HCT116 (cell line): ENCODE results near the gene UQCC2.

Experiments used
- CEBPB ChIP-seq: IDR thresholded peaks from 2 replicates; pipeline ENCODE4 v1.6.1; 2012; ENCODE audit warnings: low read depth
- EZH2 ChIP-seq: fragments of 200-600 bp; sonication (generic); IDR thresholded peaks from 2 replicates; pipeline ENCODE4 v1.6.1; 2017; ENCODE audit warnings: antibody characterized with exemption, mixed run types
- EZH2phosphoT487 ChIP-seq: fragments of 200-600 bp; IDR thresholded peaks from 2 replicates; pipeline ENCODE4 v1.6.1; 2018; ENCODE audit warnings: antibody characterized with exemption, borderline replicate concordance
- POLR2A ChIP-seq: IDR thresholded peaks from 2 replicates; pipeline ENCODE4 v1.7.0; 2011; ENCODE audit warnings: borderline replicate concordance; ENCODE audit not compliant: insufficient read depth, insufficient read length; ENCODE audit errors: extremely low read depth
- POLR2AphosphoS5 ChIP-seq: IDR thresholded peaks from 2 replicates; pipeline ENCODE4 v1.6.1; 2011; ENCODE audit warnings: mild to moderate bottlenecking, low read depth, low read length, moderate library complexity
- REST ChIP-seq: IDR thresholded peaks from 2 replicates; pipeline ENCODE4 v1.6.1; 2012; ENCODE audit warnings: low read depth
- SP1 ChIP-seq: IDR thresholded peaks from 2 replicates; pipeline ENCODE4 v1.6.1; 2012; ENCODE audit warnings: low read depth
- TCF7L2 ChIP-seq: IDR thresholded peaks from 2 replicates; pipeline ENCODE4 v1.7.0; 2011; ENCODE audit warnings: borderline replicate concordance, inconsistent platforms; ENCODE audit not compliant: insufficient read depth, insufficient read length; ENCODE audit errors: extremely low read depth
- YY1 ChIP-seq: IDR thresholded peaks from 2 replicates; pipeline ENCODE4 v1.6.1; 2011; ENCODE audit warnings: low read length, low read depth, moderate library complexity, mild to moderate bottlenecking; ENCODE audit not compliant: insufficient replicate concordance; ENCODE audit errors: extremely low read depth
- TF ChIP-seq, protein P1 (sequence below), 3 experiments: fragments of 200-600 bp in 1 of 3; sonication (generic) in 1 of 3; IDR thresholded peaks in 2 of 3; conservative IDR thresholded peaks in 1 of 3; 2 replicates each; pipeline ENCODE4 v1.5.1; 2012 to 2017; ENCODE audit warnings: low read depth in 2 of 3, low read length in 2 of 3, antibody characterized with exemption in 1 of 3, borderline replicate concordance in 1 of 3, control low read depth in 1 of 3, mild to moderate bottlenecking in 1 of 3, mixed read lengths in 1 of 3, mixed run types in 1 of 3, moderate library complexity in 1 of 3; ENCODE audit not compliant: insufficient read depth in 1 of 3
- TF ChIP-seq, protein P2 (sequence below): IDR thresholded peaks from 2 replicates; pipeline ENCODE4 v1.6.1; 2012
- TF ChIP-seq, protein P3 (sequence below): IDR thresholded peaks from 2 replicates; pipeline ENCODE4 v1.6.1; 2012

- TF ChIP-seq SP1 (no peak), CEBPB (no peak), POLR2AphosphoS5 (peak; percentile 93), EZH2 (no peak), TCF7L2 (no peak), REST (no peak), EZH2phosphoT487 (no peak), YY1 (peak; percentile 97), POLR2A (peak; percentile 67)
- TF ChIP-seq, protein P1, sequence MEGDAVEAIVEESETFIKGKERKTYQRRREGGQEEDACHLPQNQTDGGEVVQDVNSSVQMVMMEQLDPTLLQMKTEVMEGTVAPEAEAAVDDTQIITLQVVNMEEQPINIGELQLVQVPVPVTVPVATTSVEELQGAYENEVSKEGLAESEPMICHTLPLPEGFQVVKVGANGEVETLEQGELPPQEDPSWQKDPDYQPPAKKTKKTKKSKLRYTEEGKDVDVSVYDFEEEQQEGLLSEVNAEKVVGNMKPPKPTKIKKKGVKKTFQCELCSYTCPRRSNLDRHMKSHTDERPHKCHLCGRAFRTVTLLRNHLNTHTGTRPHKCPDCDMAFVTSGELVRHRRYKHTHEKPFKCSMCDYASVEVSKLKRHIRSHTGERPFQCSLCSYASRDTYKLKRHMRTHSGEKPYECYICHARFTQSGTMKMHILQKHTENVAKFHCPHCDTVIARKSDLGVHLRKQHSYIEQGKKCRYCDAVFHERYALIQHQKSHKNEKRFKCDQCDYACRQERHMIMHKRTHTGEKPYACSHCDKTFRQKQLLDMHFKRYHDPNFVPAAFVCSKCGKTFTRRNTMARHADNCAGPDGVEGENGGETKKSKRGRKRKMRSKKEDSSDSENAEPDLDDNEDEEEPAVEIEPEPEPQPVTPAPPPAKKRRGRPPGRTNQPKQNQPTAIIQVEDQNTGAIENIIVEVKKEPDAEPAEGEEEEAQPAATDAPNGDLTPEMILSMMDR (IDR thresholded peaks at IDR 0.05 in 2 of 3, conservative IDR thresholded peaks at IDR 0.05 in 1 of 3; ENCODE audit: borderline replicate concordance in 1 of 3, insufficient read depth in 1 of 3, low read depth in 2 of 3, low read length in 2 of 3): peak; percentile 45 to 69 (median 57); a peak in 4 of 6 replicates
- TF ChIP-seq, protein P2, sequence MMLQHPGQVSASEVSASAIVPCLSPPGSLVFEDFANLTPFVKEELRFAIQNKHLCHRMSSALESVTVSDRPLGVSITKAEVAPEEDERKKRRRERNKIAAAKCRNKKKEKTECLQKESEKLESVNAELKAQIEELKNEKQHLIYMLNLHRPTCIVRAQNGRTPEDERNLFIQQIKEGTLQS: no peak
- TF ChIP-seq, protein P3, sequence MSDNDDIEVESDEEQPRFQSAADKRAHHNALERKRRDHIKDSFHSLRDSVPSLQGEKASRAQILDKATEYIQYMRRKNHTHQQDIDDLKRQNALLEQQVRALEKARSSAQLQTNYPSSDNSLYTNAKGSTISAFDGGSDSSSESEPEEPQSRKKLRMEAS: peak; percentile 84
These were observed at the start of gene UQCC2 for GRCh38 chr6:33711140-33712129.
